ENCODE data around the gene MYO1A.

GRCh38 chr12:57019983-57020719 is 29.8 kb downstream of the MYO1A start:
- no peak for TF ChIP-seq EZH2 (IDR thresholded peaks at IDR 0.05; ENCODE audit: borderline replicate concordance, low read depth, low read length, severe bottlenecking)
- TF ChIP-seq CTCF (IDR thresholded peaks at IDR 0.05; ENCODE audit: borderline replicate concordance, extremely low read depth, low read length, poor library complexity, severe bottlenecking) = no peak

Data from DND-41 (cell line).